GM03348 (cell line): Measurements from ENCODE around the gene NKIRAS2.
"Not testable (repeated sequence)": the region's sequence is repeated elsewhere in the genome, so short reads cannot be mapped to it uniquely, and the experiment has no call there.

ENCODE experiments used
- DNase-seq: peaks from one replicate; pipeline ENCODE4 v3.0.0; 2012; ENCODE audit warnings: low spot score

Gene NKIRAS2

DNA sequence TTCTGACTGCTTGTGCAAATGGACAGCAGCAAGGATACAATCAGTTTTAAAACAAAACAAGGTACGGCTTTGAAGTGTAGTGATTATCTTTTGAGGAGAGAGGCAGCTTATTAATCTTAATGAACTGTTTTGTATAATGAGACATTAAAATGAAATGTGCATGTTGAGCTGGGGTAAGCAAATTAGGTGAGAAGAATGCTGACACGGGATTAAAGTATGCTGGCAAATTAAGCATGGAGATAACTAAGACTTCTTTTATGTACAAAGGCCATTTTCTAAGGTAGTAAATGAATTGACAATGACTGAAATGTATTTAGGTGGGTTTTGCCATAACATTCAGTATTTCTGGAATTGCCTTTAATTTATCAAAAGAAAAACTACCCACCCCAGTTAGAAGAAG lies 21.4 kb upstream of the NKIRAS2 start:
- no peak for DNase-seq

- no peak for DNase-seq
Observed at GRCh38 chr17:42000413-42001133, 19.3 kb upstream of the NKIRAS2 start.

DNA sequence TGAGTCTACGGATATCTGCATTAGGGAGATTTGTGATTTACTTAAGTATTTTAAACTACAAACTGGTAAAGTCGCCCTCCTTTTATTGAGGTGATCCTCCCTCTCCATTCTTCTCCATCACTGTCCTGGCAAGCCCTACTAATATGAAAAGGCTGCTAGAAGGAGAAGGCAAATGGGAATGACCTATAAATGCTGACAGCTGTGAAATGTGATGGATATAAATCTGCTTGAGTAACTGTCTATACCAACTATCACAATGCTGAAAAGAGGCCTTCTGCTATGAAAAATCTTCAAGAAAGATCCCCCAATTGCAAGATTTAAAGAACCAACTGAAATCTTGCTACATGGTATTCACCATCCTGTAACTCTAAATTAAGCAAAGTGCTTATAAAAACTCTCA lies 18.2 kb upstream of the NKIRAS2 start:
- no peak for DNase-seq

GRCh38 chr17:42002175-42002791 lies 17.6 kb upstream of the NKIRAS2 start:
- DNase-seq, result no peak

DNA sequence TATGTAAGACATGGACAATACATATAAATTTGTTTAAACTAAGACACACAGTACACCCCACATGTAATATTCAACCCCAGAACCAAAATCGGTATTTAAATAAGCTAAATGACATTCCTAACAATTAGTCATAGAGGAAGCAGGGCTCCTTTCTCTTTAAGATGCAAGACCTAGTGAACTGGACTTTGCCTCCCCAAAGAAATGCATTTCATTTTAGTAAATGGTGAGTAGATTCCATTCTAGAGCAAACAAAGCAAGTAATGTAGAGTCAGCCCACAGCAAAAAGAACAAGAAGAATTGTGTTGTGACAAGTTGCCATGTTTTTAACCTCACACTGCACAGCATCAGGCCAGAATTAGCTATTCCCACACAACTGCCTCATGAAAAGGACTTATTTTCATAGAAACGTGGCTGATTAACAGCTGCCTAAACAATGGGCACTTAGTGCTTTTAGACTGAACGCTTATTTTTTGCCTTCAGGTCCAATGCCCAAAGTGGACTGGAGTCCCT lies 17.0 kb upstream of the NKIRAS2 start:
- DNase-seq, result no peak

DNA sequence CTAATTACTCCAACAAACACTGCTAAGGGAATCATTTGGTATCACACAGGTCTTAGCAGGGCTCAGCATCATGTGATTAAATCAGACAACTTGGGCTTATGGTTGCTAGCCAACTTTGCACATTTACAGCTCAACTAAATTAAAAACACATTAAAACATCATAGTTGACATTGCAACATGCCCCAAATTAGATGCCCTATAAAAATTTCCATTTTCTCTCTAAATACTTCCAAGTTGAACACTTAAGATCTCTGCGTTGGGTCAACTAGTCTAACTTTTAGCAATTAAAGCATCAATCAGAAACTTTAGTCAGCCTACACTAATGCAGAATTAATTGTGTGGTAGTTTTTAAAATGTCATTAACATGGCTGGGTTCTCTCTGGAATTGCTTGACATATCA lies 14.7 kb upstream of the NKIRAS2 start:
- no peak for DNase-seq

DNA sequence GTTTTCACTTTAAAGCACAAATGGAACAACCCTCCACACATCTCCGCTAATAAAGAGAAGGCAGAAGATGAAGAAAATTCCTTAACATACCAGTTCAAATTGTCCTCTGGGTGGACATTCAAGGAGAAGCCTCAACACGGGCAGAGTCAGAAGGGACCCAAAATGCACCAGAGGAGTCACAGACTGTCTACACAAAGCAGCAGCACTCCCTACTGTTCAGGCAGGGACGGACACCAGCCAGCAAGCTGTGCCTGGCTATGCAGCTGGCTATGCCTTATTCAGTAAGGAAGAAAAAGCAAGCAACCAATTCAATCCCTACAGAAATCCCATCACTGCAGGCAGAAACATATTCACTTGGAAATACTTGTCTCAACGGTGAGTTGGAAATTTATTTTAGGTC lies 10.7 kb upstream of the NKIRAS2 start:
- no peak for DNase-seq

DNA sequence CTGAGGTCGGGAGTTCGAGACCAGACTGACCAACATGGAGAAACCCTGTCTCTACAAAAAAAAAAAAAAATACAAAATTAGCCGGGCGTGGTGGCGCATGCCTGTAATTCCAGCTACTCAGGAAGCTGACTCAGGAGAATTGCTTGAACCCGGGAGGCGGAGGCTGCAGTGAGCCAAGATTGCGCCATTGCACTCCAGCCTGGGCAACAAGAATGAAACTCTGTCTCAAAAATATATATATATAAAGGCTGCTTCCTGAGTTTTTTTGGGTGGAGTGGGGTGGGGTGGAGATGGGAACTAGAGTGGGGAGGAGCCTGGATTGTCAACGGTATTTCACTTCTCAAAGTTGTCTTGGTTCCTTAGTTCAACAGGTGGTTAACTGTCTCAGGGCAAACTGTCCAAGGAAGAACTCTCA lies 9.6 kb upstream of the NKIRAS2 start:
- DNase-seq, result not testable (repeated sequence)

GRCh38 chr17:42010898-42011516 lies 8.9 kb upstream of the NKIRAS2 start:
- DNase-seq, result peak; percentile 56

GRCh38 chr17:42012363-42012762 lies 7.5 kb upstream of the NKIRAS2 start:
- not testable (repeated sequence) for DNase-seq

DNA sequence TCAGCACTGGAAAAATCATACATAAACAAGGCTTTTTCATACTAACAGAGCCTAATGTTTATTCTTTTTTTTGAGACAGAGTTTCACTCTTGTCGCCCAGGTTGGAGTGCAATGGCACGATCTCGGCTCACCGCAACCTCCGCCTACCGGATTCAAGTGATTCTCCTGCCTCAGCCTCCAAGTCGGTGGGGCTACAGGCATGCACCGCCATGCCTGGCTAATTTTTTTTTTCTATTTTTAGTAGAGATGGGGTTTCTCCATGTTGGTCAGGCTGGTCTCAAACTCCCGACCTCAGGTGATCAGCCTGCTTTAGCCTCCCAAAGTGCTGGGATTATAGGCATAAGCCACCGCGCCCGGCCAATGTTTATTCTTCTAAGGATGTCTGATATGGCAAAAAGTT lies 6.2 kb upstream of the NKIRAS2 start:
- not testable (repeated sequence) for DNase-seq

- peak; percentile 32 for DNase-seq
Observed at GRCh38 chr17:42016411-42016831, 3.5 kb upstream of the NKIRAS2 start.

GRCh38 chr17:42016941-42017865 lies 2.7 kb upstream of the NKIRAS2 start, which contains the start of gene DNAJC7:
TSS of gene DNAJC7 (minus strand) at chr17:42017439. CDS start at chr17:42017416, 23 bp downstream.
- DNase-seq, result peak; percentile 96

DNA sequence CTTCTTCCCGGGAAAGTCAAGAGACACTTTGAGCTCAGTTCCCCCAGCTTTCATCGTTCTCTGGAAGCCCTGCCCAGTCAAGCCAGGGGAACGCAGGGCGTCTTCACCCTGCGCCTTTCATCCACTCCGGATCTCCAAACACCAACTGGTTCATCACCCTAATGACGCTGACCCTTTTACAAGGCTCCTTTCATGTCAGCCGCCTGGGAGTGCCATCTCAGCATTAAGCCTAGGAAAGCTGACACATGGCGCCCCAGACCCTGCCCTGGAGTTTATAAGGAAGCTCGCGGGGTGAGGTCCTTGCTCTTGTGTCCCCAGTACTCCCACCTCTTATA lies 2.1 kb upstream of the NKIRAS2 start:
- DNase-seq, result no peak

DNA sequence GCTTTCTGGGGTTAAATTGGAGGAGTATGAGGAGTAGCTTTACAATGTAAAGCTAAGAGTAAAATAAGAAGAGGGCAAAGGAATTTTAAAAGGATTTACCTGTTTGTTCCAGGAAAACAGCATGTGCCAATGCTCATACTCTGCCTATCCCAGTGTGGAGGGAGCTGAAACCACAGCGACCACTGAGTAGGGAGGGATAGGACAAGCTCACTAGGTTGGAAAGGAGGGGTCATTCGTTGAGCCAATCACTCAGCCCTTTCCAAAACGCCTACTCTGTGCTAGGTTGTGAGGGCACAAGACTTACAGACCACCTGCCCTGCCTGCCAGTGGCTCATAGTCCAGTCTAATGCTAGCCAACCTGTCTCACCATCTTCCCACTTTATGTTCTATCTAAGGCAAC lies 1.6 kb upstream of the NKIRAS2 start:
- DNase-seq, result no peak

- DNase-seq, result no peak
Observed at GRCh38 chr17:42018988-42019387, 902 bp upstream of the NKIRAS2 start.

DNA sequence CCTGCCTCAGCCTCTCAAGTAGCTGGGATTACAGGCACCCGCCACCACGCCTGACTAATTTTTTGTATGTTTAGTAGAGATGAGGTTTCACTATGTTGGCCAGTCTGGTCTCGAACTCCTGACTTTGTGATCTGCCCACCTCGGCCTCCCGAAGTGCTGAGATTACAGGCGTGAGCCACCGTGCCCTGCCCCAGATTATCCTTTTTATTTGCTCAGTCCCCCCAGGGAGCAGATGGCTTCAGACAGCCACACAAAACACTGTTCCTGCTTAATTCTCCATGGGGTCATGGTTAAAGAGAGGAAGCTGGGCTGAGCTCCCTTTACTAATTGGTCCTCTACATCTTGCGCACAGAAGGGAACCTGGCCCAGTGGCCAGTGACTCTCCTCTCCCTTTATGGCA lies 955 bp downstream of the NKIRAS2 start:
- not testable (repeated sequence) for DNase-seq

DNA sequence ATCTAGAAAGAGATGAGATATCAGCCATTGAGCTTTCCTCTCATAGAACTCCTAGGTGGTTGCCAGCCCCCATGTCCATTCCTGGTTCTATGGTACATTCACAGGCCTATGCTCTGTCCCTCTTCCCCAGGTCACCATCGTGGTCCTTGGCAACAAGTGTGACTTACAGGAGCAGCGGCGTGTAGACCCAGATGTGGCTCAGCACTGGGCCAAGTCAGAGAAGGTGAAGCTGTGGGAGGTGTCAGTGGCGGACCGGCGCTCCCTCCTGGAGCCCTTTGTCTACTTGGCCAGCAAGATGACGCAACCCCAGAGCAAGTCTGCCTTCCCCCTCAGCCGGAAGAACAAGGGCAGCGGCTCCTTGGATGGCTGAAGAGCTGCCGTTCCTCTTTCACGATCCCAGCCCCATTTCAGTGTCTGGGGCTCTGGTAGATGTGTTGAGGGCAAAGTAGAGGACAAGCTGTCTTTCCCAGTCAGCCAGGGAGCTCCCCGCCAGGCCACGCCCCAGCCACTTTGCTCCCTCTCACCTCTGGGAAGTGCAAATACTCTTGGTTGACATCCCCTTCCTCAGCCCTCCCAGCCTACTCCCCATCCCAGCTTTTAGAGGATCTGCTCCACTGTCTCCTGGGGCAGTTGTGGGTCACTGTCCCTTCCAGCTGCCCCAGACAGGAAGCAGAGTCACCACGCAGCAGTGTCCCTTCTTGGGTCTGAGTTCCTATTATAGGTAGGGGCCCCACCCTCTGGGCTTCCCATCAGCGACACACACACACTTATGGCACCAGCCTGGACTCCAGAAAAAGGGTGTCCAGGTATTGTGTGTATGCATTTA lies 3.8 kb downstream of the NKIRAS2 start:
- DNase-seq, result no peak

DNA sequence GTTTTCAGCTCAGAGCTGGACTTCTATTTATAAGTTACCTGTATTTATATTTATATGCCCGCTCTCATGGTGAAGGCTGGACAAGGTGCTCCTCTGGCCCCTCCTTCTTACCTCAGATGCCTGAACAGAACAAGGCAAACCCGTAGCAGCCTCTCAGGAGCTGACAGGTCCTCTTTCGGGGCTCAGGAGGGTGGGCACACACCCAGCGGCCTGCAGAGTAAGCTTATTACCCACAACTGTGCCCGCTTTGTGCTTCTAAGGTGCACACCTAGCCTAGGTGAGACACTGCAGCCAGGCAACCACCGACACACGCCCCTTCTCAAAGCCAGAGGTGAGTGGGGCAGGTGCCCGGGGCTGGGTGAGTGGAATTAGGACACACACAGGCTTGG lies 5.3 kb downstream of the NKIRAS2 start:
- no peak for DNase-seq

DNA sequence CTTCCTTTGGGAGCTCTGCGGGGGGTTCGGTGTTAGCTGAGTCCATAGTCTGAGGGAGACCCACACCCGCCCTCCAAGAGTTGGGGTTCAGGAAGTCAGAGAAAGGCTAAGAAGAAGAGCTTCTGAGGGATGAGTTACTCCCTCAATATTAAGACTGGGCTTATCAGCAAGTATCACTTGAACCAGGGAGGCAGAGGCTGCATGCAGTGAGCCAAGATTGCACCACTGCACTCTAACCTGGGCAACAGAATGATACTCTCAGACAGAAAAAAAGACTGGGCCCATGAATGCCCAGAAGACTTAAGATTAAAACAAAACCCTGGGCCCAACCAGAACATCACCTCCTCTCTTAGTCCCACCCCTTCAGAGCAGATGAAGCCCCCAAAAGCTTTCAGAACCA lies 6.0 kb downstream of the NKIRAS2 start:
- no peak for DNase-seq

- DNase-seq, result no peak
Observed at GRCh38 chr17:42026857-42027589, 7.1 kb downstream of the NKIRAS2 start.
